Neuron (in vitro differentiated cells): Measurements from ENCODE around the gene WDFY4.

Experiments used
- H2AFZ ChIP-seq: one replicate; pipeline ENCODE4 v1.6.1; 2013; ENCODE audit warnings: low read depth, mild to moderate bottlenecking, inconsistent platforms, low read length, moderate library complexity
- H3K27me3 ChIP-seq: one replicate; pipeline ENCODE4 v1.6.1; 2013; ENCODE audit warnings: low read length; ENCODE audit not compliant: insufficient read depth
- H3K36me3 ChIP-seq: one replicate; pipeline ENCODE4 v1.6.1; 2013; ENCODE audit warnings: low read length; ENCODE audit not compliant: insufficient read depth
- H3K4me1 ChIP-seq: one replicate; pipeline ENCODE4 v1.6.1; 2013; ENCODE audit warnings: low read length; ENCODE audit not compliant: insufficient read depth
- H3K4me3 ChIP-seq: 2 replicates; pipeline ENCODE4 v1.5.1; 2013; ENCODE audit warnings: mild to moderate bottlenecking, low read length, moderate library complexity
- H3K9me3 ChIP-seq: one replicate; pipeline ENCODE4 v1.6.1; 2013; ENCODE audit warnings: low read length

The WDFY4 gene

GRCh38 chr10:48700071-48700470 is 15.4 kb downstream of the WDFY4 start:
- Histone ChIP-seq H3K9me3 (no peaks in the 10 kb centered on the region), H2AFZ (no peak overlapping the region), H3K4me3 (no peak overlapping the region), H3K27me3 (no peaks in the 10 kb centered on the region), H3K4me1 (no peaks in the 10 kb centered on the region), H3K36me3 (no peaks in the 10 kb centered on the region)

GRCh38 chr10:48700493-48700892 is 15.8 kb downstream of the WDFY4 start:
- Histone ChIP-seq H2AFZ (no peak overlapping the region), H3K9me3 (no peaks in the 10 kb centered on the region), H3K27me3 (no peaks in the 10 kb centered on the region), H3K4me1 (no peaks in the 10 kb centered on the region), H3K36me3 (no peaks in the 10 kb centered on the region), H3K4me3 (no peak overlapping the region)

- no peaks in the 10 kb centered on the region for H3K27me3 ChIP-seq
- H3K4me1 ChIP-seq = no peaks in the 10 kb centered on the region
- H2AFZ ChIP-seq = no peak overlapping the region
- no peak overlapping the region for H3K4me3 ChIP-seq
- H3K9me3 ChIP-seq = no peaks in the 10 kb centered on the region
- no peaks in the 10 kb centered on the region for H3K36me3 ChIP-seq
These were observed 16.6 kb downstream of the WDFY4 start for GRCh38 chr10:48701139-48701901.

- Histone ChIP-seq H3K27me3 (no peaks in the 10 kb centered on the region), H3K4me1 (no peaks in the 10 kb centered on the region), H3K9me3 (no peaks in the 10 kb centered on the region), H3K4me3 (no peak overlapping the region), H2AFZ (no peak overlapping the region), H3K36me3 (no peaks in the 10 kb centered on the region)
These were observed 17.3 kb downstream of the WDFY4 start for GRCh38 chr10:48701941-48702340.

GRCh38 chr10:48703531-48704122 is 19.0 kb downstream of the WDFY4 start:
- no peaks in the 10 kb centered on the region for H3K9me3 ChIP-seq
- no peaks in the 10 kb centered on the region for H3K4me1 ChIP-seq
- H2AFZ ChIP-seq = no peak overlapping the region
- H3K36me3 ChIP-seq = no peaks in the 10 kb centered on the region
- no peaks in the 10 kb centered on the region for H3K27me3 ChIP-seq
- H3K4me3 ChIP-seq = no peak overlapping the region

- Histone ChIP-seq H3K4me1 (no peaks in the 10 kb centered on the region), H3K9me3 (no peaks in the 10 kb centered on the region), H3K27me3 (no peaks in the 10 kb centered on the region), H2AFZ (no peak overlapping the region), H3K36me3 (no peaks in the 10 kb centered on the region), H3K4me3 (no peak overlapping the region)
These were observed 19.5 kb downstream of the WDFY4 start for GRCh38 chr10:48704156-48704555.

GRCh38 chr10:48705401-48705938 is 20.8 kb downstream of the WDFY4 start:
- H3K4me3 ChIP-seq = no peak overlapping the region
- H3K27me3 ChIP-seq = no peaks in the 10 kb centered on the region
- H3K36me3 ChIP-seq = no peaks in the 10 kb centered on the region
- no peaks in the 10 kb centered on the region for H3K4me1 ChIP-seq
- no peaks in the 10 kb centered on the region for H3K9me3 ChIP-seq
- no peak overlapping the region for H2AFZ ChIP-seq

GRCh38 chr10:48707472-48707871 is 22.8 kb downstream of the WDFY4 start:
- no peaks in the 10 kb centered on the region for H3K4me1 ChIP-seq
- no peaks in the 10 kb centered on the region for H3K9me3 ChIP-seq
- H3K4me3 ChIP-seq = no peak overlapping the region
- H3K36me3 ChIP-seq = no peaks in the 10 kb centered on the region
- H3K27me3 ChIP-seq = no peaks in the 10 kb centered on the region
- no peak overlapping the region for H2AFZ ChIP-seq

- Histone ChIP-seq H3K27me3 (no peaks in the 10 kb centered on the region), H3K4me3 (no peak overlapping the region), H2AFZ (no peak overlapping the region), H3K9me3 (no peaks in the 10 kb centered on the region), H3K4me1 (no peaks in the 10 kb centered on the region), H3K36me3 (no peaks in the 10 kb centered on the region)
These were observed 23.5 kb downstream of the WDFY4 start for GRCh38 chr10:48708144-48708543.

GRCh38 chr10:48710647-48711275 is 26.1 kb downstream of the WDFY4 start:
- Histone ChIP-seq H3K27me3 (no peaks in the 10 kb centered on the region), H3K9me3 (no peaks in the 10 kb centered on the region), H3K4me1 (no peaks in the 10 kb centered on the region), H2AFZ (no peak overlapping the region), H3K36me3 (no peaks in the 10 kb centered on the region), H3K4me3 (no peak overlapping the region)

GRCh38 chr10:48711830-48712229 is 27.2 kb downstream of the WDFY4 start:
- no peak overlapping the region for H2AFZ ChIP-seq
- H3K27me3 ChIP-seq = no peaks in the 10 kb centered on the region
- no peak overlapping the region for H3K4me3 ChIP-seq
- H3K4me1 ChIP-seq = no peaks in the 10 kb centered on the region
- no peaks in the 10 kb centered on the region for H3K36me3 ChIP-seq
- H3K9me3 ChIP-seq = no peaks in the 10 kb centered on the region

- Histone ChIP-seq H2AFZ (no peak overlapping the region), H3K9me3 (no peaks in the 10 kb centered on the region), H3K36me3 (no peaks in the 10 kb centered on the region), H3K4me1 (no peaks in the 10 kb centered on the region), H3K4me3 (no peak overlapping the region), H3K27me3 (no peaks in the 10 kb centered on the region)
These were observed 29.4 kb downstream of the WDFY4 start for GRCh38 chr10:48714088-48714487.

GRCh38 chr10:48716416-48716815 is 31.7 kb downstream of the WDFY4 start:
- no peaks in the 10 kb centered on the region for H3K36me3 ChIP-seq
- H3K9me3 ChIP-seq = no peaks in the 10 kb centered on the region
- no peaks in the 10 kb centered on the region for H3K4me1 ChIP-seq
- H3K4me3 ChIP-seq = no peak overlapping the region
- H3K27me3 ChIP-seq = no peaks in the 10 kb centered on the region
- H2AFZ ChIP-seq = no peak overlapping the region
